ENCODE results near the gene HDC.

DNA sequence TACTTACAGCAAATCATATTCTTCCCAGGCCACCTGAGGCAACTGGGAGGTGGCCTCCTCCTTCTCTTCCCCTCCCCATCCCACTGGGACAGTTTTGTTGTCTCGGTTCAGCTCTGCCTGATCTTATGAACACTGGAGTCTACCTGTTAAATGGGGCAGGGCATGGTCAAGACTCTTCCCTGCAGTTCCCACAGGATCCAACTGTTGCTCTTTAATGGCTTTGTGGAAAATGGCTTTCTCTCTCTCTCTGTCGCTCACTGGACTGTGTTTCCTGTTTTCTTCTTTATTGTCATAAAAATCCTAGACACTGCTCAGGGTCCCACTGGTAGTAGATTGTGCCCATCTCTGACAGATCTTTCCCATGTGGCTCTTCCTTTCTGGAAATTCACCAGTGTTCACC lies 43.3 kb downstream of the HDC start:
- TF ChIP-seq, protein P1, sequence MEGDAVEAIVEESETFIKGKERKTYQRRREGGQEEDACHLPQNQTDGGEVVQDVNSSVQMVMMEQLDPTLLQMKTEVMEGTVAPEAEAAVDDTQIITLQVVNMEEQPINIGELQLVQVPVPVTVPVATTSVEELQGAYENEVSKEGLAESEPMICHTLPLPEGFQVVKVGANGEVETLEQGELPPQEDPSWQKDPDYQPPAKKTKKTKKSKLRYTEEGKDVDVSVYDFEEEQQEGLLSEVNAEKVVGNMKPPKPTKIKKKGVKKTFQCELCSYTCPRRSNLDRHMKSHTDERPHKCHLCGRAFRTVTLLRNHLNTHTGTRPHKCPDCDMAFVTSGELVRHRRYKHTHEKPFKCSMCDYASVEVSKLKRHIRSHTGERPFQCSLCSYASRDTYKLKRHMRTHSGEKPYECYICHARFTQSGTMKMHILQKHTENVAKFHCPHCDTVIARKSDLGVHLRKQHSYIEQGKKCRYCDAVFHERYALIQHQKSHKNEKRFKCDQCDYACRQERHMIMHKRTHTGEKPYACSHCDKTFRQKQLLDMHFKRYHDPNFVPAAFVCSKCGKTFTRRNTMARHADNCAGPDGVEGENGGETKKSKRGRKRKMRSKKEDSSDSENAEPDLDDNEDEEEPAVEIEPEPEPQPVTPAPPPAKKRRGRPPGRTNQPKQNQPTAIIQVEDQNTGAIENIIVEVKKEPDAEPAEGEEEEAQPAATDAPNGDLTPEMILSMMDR (optimal IDR thresholded peaks at IDR 0.05 in 1 of 3, IDR thresholded peaks at IDR 0.05 in 1 of 3, conservative IDR thresholded peaks at IDR 0.05 in 1 of 3; ENCODE audit: extremely low read depth in 1 of 3, insufficient read depth in 2 of 3, low read length in 3 of 3) = no peak
- TF ChIP-seq EZH2 (IDR thresholded peaks at IDR 0.05; ENCODE audit: low read length) = no peak
